HepG2 (cell line): ENCODE data around the gene SLA2. TPM values are rescaled to one million over a fixed set of nuclear protein-coding genes. Genes with fewer than 3 reads are reported as not detected.

Source experiments
- ARHGAP35 ChIP-seq: sonication (generic); formaldehyde crosslinking; IDR thresholded peaks from 2 replicates; pipeline ENCODE4 v1.9.0; 2022; ENCODE audit warnings: mild to moderate bottlenecking, inconsistent platforms, moderate library complexity, missing genetic modification reagents, borderline replicate concordance
- ARNT ChIP-seq: fragments of 450-650 bp; IDR thresholded peaks from 2 replicates; pipeline ENCODE4 v1.6.1; 2017
- CENPBD1 ChIP-seq: sonication (generic); formaldehyde crosslinking; IDR thresholded peaks from 2 replicates; pipeline ENCODE4 v1.8.0; 2022; ENCODE audit warnings: missing genetic modification reagents, low read depth, mild to moderate bottlenecking, borderline replicate concordance
- ELF1 ChIP-seq: sonication (generic); formaldehyde crosslinking; IDR thresholded peaks from 2 replicates; pipeline ENCODE4 v1.4.0; 2020; ENCODE audit warnings: missing genetic modification reagents
- FOXA1 ChIP-seq, 2 experiments: fragments of 450-650 bp in 1 of 2; sonication (generic) in 1 of 2; formaldehyde crosslinking in 1 of 2; IDR thresholded peaks; 2 replicates each; pipeline versions ENCODE4 v1.4.0 to v1.6.1; 2016 to 2020; ENCODE audit warnings: missing genetic modification reagents in 1 of 2
- FOXP1 ChIP-seq, 2 experiments: fragments of 450-650 bp in 1 of 2; IDR thresholded peaks; 2 replicates each; pipeline ENCODE4 v1.6.1; 2017 to 2018; ENCODE audit warnings: antibody characterized with exemption in 1 of 2
- HOXA3 ChIP-seq: sonication (generic); formaldehyde crosslinking; IDR thresholded peaks from 2 replicates; pipeline ENCODE4 v1.5.0; 2020; ENCODE audit warnings: missing genetic modification reagents
- KAT8 ChIP-seq: IDR thresholded peaks from 2 replicates; pipeline ENCODE4 v1.6.1; 2016; ENCODE audit warnings: missing genetic modification reagents, missing compliant biosample characterization
- MAFK ChIP-seq, 2 experiments: IDR thresholded peaks in 1 of 2; conservative IDR thresholded peaks in 1 of 2; 2 replicates each; pipeline ENCODE4 v1.6.1; 2011; ENCODE audit warnings: improper control_type of control experiment in 2 of 2, low read length in 2 of 2
- MLX ChIP-seq: IDR thresholded peaks from 2 replicates; pipeline ENCODE4 v1.6.1; 2016
- NKX3-1 ChIP-seq: sonication (generic); formaldehyde crosslinking; IDR thresholded peaks from 2 replicates; pipeline ENCODE4 v1.5.0; 2020; ENCODE audit warnings: missing genetic modification reagents
- PAXIP1 ChIP-seq: sonication (generic); formaldehyde crosslinking; conservative IDR thresholded peaks from 2 replicates; pipeline ENCODE4 v1.4.0; 2020; ENCODE audit warnings: mild to moderate bottlenecking, missing genetic modification reagents, moderate library complexity
- RAD21 ChIP-seq: fragments of 450-650 bp; formaldehyde crosslinking; IDR thresholded peaks from 2 replicates; pipeline ENCODE4 v1.5.0; 2020; ENCODE audit warnings: mild to moderate bottlenecking
- RFX5 ChIP-seq: IDR thresholded peaks from 2 replicates; pipeline ENCODE4 v1.6.1; 2011; ENCODE audit warnings: low read depth, low read length, improper control_type of control experiment
- SALL1 ChIP-seq: sonication (generic); formaldehyde crosslinking; IDR thresholded peaks from 2 replicates; pipeline ENCODE4 v1.8.0; 2022; ENCODE audit warnings: mild to moderate bottlenecking, missing genetic modification reagents
- SMARCC2 ChIP-seq: fragments of 450-650 bp; IDR thresholded peaks from 2 replicates; pipeline ENCODE4 v1.6.1; 2017; ENCODE audit warnings: antibody characterized with exemption, mild to moderate bottlenecking
- SRY ChIP-seq: sonication (generic); formaldehyde crosslinking; IDR thresholded peaks from 2 replicates; pipeline ENCODE4 v1.8.0; 2022; ENCODE audit warnings: mild to moderate bottlenecking, missing genetic modification reagents
- ZNF281 ChIP-seq: sonication (generic); formaldehyde crosslinking; IDR thresholded peaks from 2 replicates; pipeline ENCODE4 v1.4.0; 2020; ENCODE audit warnings: missing genetic modification reagents, borderline replicate concordance
- ZNF547 ChIP-seq: sonication (generic); formaldehyde crosslinking; IDR thresholded peaks from 2 replicates; pipeline ENCODE4 v1.5.1; 2020; ENCODE audit warnings: mild to moderate bottlenecking, missing genetic modification reagents
- ZSCAN12 ChIP-seq: sonication (generic); formaldehyde crosslinking; IDR thresholded peaks from 2 replicates; pipeline ENCODE4 v1.9.0; 2021; ENCODE audit warnings: mild to moderate bottlenecking, missing genetic modification reagents
- polyA plus RNA-seq, 8 experiments: library from polyadenylated mRNA; depleted of rRNA in 3 of 8; stranded (reverse) in 7 of 8; unstranded in 1 of 8; fragments of >200 nt; fragmentation: Illumina TruSeq in 4 of 8; extraction: Trizol in 4 of 8; gene quantifications; 2 replicates each; pipeline versions ENCODE4 v1.2.1 to v1.2.3, GENCODE V29; 2011 to 2016; ENCODE audit warnings: low read depth in 4 of 8, missing spikeins in 1 of 8, mixed read lengths in 1 of 8; ENCODE audit not compliant: insufficient read depth in 1 of 8
- total RNA-seq, 5 experiments: library from RNA; depleted of rRNA; stranded (reverse); fragments of >200 nt; fragmentation: Illumina TruSeq; extraction: Trizol; gene quantifications; 2 replicates each; pipeline ENCODE4 v1.2.3, GENCODE V29; 2016; ENCODE audit warnings: low read depth in 1 of 5

The SLA2 gene
- total and polyA plus RNA-seq, 2 of the 13 experiments (the other 11 are each of a cell fraction or from before 2014, with no cell fraction given): 1.6 to 3.6 TPM

- TF ChIP-seq CENPBD1 (CRISPR knock-in tag): no peak
- no peak for TF ChIP-seq SALL1
- TF ChIP-seq ZNF547 (CRISPR knock-in tag): no peak
- TF ChIP-seq RFX5: no peak
- TF ChIP-seq ELF1 (CRISPR knock-in tag): peak; percentile 23; the same call in 1 of the 2 replicates
- TF ChIP-seq PAXIP1 (CRISPR knock-in tag): no peak
- no peak for TF ChIP-seq MAFK (conservative IDR thresholded peaks at IDR 0.05 in 1 of 2, IDR thresholded peaks at IDR 0.05 in 1 of 2; ENCODE audit: low read length in 2 of 2)
- no peak for TF ChIP-seq SRY (CRISPR knock-in tag)
- TF ChIP-seq FOXA1 (IDR thresholded peaks at IDR 0.05): no peak
- TF ChIP-seq FOXA1 (CRISPR knock-in tag; IDR thresholded peaks at IDR 0.05): no peak
- no peak for TF ChIP-seq ZSCAN12 (CRISPR knock-in tag)
- peak; percentile 69 for TF ChIP-seq RAD21 (CRISPR knock-in tag)
- no peak for TF ChIP-seq FOXP1 (IDR thresholded peaks at IDR 0.05)
- TF ChIP-seq FOXP1 (CRISPR knock-in tag; IDR thresholded peaks at IDR 0.05): no peak
- no peak for TF ChIP-seq MLX (CRISPR knock-in tag)
- no peak for TF ChIP-seq ARNT
- no peak for TF ChIP-seq ARHGAP35 (CRISPR knock-in tag)
- TF ChIP-seq HOXA3 (CRISPR knock-in tag): peak; percentile 44; the same call in 1 of the 2 replicates
- TF ChIP-seq KAT8 (CRISPR knock-in tag): peak; percentile 52; the same call in 1 of the 2 replicates
- TF ChIP-seq SMARCC2: no peak
- TF ChIP-seq NKX3-1 (CRISPR knock-in tag): no peak
- TF ChIP-seq ZNF281: no peak
Observed at GRCh38 chr20:36591854-36592641, 53.9 kb downstream of the SLA2 start (continued).
